Measurements from ENCODE around the gene TRAF4. TPM values are rescaled to one million over a fixed set of nuclear protein-coding genes. Genes with fewer than 3 reads are reported as not detected.
A peak's percentile ranks its signal among the peaks of the same experiment; 100 is the strongest.
"Not testable (repeated sequence)": the region's sequence is repeated elsewhere in the genome, so short reads cannot be mapped to it uniquely, and the experiment has no call there.

The TRAF4 gene
- total and polyA plus RNA-seq, 4 donors: 8.5 to 32.0 (median 23.9) TPM

DNA sequence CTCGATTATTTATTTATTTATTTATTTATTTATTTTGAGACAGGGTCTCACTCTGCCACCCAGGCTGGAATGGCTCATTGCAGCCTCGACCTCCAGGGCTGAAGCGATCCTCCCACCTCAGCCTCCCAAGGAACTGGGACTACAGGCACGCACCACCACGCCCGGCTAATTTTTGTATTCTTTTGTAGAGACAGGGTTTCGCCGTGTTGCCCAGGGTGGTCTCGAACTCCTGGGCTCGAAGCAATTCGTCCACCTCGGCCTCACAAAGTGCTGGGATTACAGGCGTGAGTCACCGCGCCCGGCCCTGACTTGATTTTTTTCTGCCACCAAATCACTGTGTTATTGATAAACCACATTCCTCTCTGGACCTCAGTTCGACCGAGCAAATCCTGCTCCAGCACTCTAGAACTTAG, 24.8 kb upstream of the TRAF4 start:
- Histone ChIP-seq H3K9me3 (ENCODE audit: control insufficient read depth in 4 of 4, low read length in 3 of 4) (no peaks in the 10 kb centered on the region), H3K36me3 (ENCODE audit: control insufficient read depth in 4 of 4, insufficient read depth in 3 of 4, low read depth in 1 of 4, low read length in 3 of 4) (peaks cover 10 to 23% (median 17%) of the 10 kb centered on the region in 4 donors), H3K27me3 (ENCODE audit: control insufficient read depth in 4 of 4, insufficient read depth in 4 of 4, low read length in 3 of 4) (no peaks in the 10 kb centered on the region), H3K4me1 (ENCODE audit: control insufficient read depth in 4 of 4, insufficient read depth in 4 of 4, low read length in 3 of 4) (peaks cover 7 to 27% (median 17%) of the 10 kb centered on the region in 4 donors), H3K9ac (ENCODE audit: low read depth in 1 of 2, low read length in 2 of 2) (no peak overlapping the region), H3K27ac (ENCODE audit: low read depth in 1 of 2, low read length in 2 of 2) (peak overlapping the region; percentile 83 to 91), H3K4me3 (ENCODE audit: low read depth in 1 of 3, low read length in 3 of 3) (no peak overlapping the region)
- DNase-seq (ENCODE audit: low spot score): no peak
- WGBS: 35% methylated on average over 18 of the region's 18 CpGs
- TF ChIP-seq JUND (IDR thresholded peaks at IDR 0.05) (peak in 1 of 2 donors; percentile 28), RAD21 (IDR thresholded peaks at IDR 0.05) (no peak)

- Histone ChIP-seq H3K4me1 (ENCODE audit: control insufficient read depth in 4 of 4, insufficient read depth in 4 of 4, low read length in 3 of 4) (peaks cover 7 to 33% (median 22%) of the 10 kb centered on the region in 4 donors), H3K9ac (ENCODE audit: low read depth in 1 of 2, low read length in 2 of 2) (peak overlapping the region; percentile 89 to 97), H3K27me3 (ENCODE audit: control insufficient read depth in 4 of 4, insufficient read depth in 4 of 4, low read length in 3 of 4) (no peaks in the 10 kb centered on the region), H3K27ac (ENCODE audit: low read depth in 1 of 2, low read length in 2 of 2) (peak overlapping the region; percentile 83 to 91), H3K36me3 (ENCODE audit: control insufficient read depth in 4 of 4, insufficient read depth in 3 of 4, low read depth in 1 of 4, low read length in 3 of 4) (peaks cover 10 to 28% (median 22%) of the 10 kb centered on the region in 4 donors), H3K4me3 (ENCODE audit: low read depth in 1 of 3, low read length in 3 of 3) (peak overlapping the region; percentile 78 to 99 (median 97)), H3K9me3 (ENCODE audit: control insufficient read depth in 4 of 4, low read length in 3 of 4) (no peaks in the 10 kb centered on the region)
- WGBS: 5% methylated on average over 28 of the region's 30 CpGs
- DNase-seq (ENCODE audit: low spot score): no peak
- no peak for TF ChIP-seq SP1 (IDR thresholded peaks at IDR 0.05)
- no peak for TF ChIP-seq TAF1 (conservative IDR thresholded peaks at IDR 0.05)
- no peak for TF ChIP-seq FOXA2 (IDR thresholded peaks at IDR 0.05)
- TF ChIP-seq YY1 (IDR thresholded peaks at IDR 0.05): no peak
- TF ChIP-seq, protein P1, sequence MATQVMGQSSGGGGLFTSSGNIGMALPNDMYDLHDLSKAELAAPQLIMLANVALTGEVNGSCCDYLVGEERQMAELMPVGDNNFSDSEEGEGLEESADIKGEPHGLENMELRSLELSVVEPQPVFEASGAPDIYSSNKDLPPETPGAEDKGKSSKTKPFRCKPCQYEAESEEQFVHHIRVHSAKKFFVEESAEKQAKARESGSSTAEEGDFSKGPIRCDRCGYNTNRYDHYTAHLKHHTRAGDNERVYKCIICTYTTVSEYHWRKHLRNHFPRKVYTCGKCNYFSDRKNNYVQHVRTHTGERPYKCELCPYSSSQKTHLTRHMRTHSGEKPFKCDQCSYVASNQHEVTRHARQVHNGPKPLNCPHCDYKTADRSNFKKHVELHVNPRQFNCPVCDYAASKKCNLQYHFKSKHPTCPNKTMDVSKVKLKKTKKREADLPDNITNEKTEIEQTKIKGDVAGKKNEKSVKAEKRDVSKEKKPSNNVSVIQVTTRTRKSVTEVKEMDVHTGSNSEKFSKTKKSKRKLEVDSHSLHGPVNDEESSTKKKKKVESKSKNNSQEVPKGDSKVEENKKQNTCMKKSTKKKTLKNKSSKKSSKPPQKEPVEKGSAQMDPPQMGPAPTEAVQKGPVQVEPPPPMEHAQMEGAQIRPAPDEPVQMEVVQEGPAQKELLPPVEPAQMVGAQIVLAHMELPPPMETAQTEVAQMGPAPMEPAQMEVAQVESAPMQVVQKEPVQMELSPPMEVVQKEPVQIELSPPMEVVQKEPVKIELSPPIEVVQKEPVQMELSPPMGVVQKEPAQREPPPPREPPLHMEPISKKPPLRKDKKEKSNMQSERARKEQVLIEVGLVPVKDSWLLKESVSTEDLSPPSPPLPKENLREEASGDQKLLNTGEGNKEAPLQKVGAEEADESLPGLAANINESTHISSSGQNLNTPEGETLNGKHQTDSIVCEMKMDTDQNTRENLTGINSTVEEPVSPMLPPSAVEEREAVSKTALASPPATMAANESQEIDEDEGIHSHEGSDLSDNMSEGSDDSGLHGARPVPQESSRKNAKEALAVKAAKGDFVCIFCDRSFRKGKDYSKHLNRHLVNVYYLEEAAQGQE (IDR thresholded peaks at IDR 0.05): no peak
- peak in 1 of 2 donors; percentile 2 for TF ChIP-seq RAD21 (IDR thresholded peaks at IDR 0.05)
- TF ChIP-seq RXRA (IDR thresholded peaks at IDR 0.05): no peak
- no peak for TF ChIP-seq JUND (IDR thresholded peaks at IDR 0.05)
These were observed 23.4 kb upstream of the TRAF4 start for GRCh38 chr17:28720247-28720996.

GRCh38 chr17:28720997-28721329, 22.8 kb upstream of the TRAF4 start:
- Histone ChIP-seq H3K27ac (ENCODE audit: low read depth in 1 of 2, low read length in 2 of 2) (peak overlapping the region in 1 of 2 donors; percentile 83), H3K36me3 (ENCODE audit: control insufficient read depth in 4 of 4, insufficient read depth in 3 of 4, low read depth in 1 of 4, low read length in 3 of 4) (peaks cover 10 to 28% (median 22%) of the 10 kb centered on the region in 4 donors), H3K4me1 (ENCODE audit: control insufficient read depth in 4 of 4, insufficient read depth in 4 of 4, low read length in 3 of 4) (peaks cover 7 to 38% (median 25%) of the 10 kb centered on the region in 4 donors), H3K9ac (ENCODE audit: low read depth in 1 of 2, low read length in 2 of 2) (peak overlapping the region; percentile 89 to 97), H3K4me3 (ENCODE audit: low read depth in 1 of 3, low read length in 3 of 3) (peak overlapping the region; percentile 78 to 99 (median 97))
- not testable (repeated sequence) for H3K9me3 ChIP-seq (ENCODE audit: control insufficient read depth in 4 of 4, low read length in 3 of 4); DNase-seq (ENCODE audit: low spot score); H3K27me3 ChIP-seq (ENCODE audit: control insufficient read depth in 4 of 4, insufficient read depth in 4 of 4, low read length in 3 of 4)
- WGBS: 50% methylated on average over 19 of the region's 19 CpGs
